ENCODE data around the gene SCFD1.
"Not testable (repeated sequence)": the region's sequence is repeated elsewhere in the genome, so short reads cannot be mapped to it uniquely, and the experiment has no call there.

Gene SCFD1

GRCh38 chr14:30603402-30603801 is 18.7 kb upstream of the SCFD1 start:
- TF ChIP-seq CTCF (IDR thresholded peaks at IDR 0.05; ENCODE audit: insufficient read depth, low read length, poor library complexity, severe bottlenecking) (no peak), EZH2phosphoT487 (conservative IDR thresholded peaks at IDR 0.05; ENCODE audit: low read length) (no peak)
- H3K4me2 ChIP-seq (ENCODE audit: low read depth, low read length, poor library complexity, severe bottlenecking) = no peak overlapping the region
- no peak overlapping the region for H3K9ac ChIP-seq (ENCODE audit: low read length)
- H2AFZ ChIP-seq (ENCODE audit: low read depth, low read length, severe bottlenecking) = no peak overlapping the region
- no peak overlapping the region for H3K4me3 ChIP-seq (ENCODE audit: insufficient read depth, low read length, poor library complexity, severe bottlenecking)
- H3K79me2 ChIP-seq (ENCODE audit: insufficient read depth, low read length) = 0 out of 2 replicates have a peak, but pooled peaks cover 3% of the 10 kb centered on the region
- peaks cover 17% of the 10 kb centered on the region; the same call in 1 of the 2 replicates for H3F3A ChIP-seq (ENCODE audit: insufficient read depth)
- H3K27me3 ChIP-seq (ENCODE audit: low read length) = no peaks in the 10 kb centered on the region
- H3K9me3 ChIP-seq (ENCODE audit: insufficient read depth, low read length) = no peaks in the 10 kb centered on the region
- no peaks in the 10 kb centered on the region for H3K9me2 ChIP-seq (replicated peaks; ENCODE audit: insufficient read depth, low read length)
- peaks cover 69% of the 10 kb centered on the region for H3K36me3 ChIP-seq (ENCODE audit: low read length)
- H4K20me1 ChIP-seq (ENCODE audit: low read depth, low read length) = no peaks in the 10 kb centered on the region
- no peak overlapping the region for H3K27ac ChIP-seq (ENCODE audit: low read depth, low read length)

GRCh38 chr14:30604696-30605095 is 17.4 kb upstream of the SCFD1 start:
- H2AFZ ChIP-seq (ENCODE audit: low read depth, low read length, severe bottlenecking); H3K9me2 ChIP-seq (replicated peaks; ENCODE audit: insufficient read depth, low read length); H3K9ac ChIP-seq (ENCODE audit: low read length); H3K4me2 ChIP-seq (ENCODE audit: low read depth, low read length, poor library complexity, severe bottlenecking); H3K79me2 ChIP-seq (ENCODE audit: insufficient read depth, low read length); H3K27ac ChIP-seq (ENCODE audit: low read depth, low read length); H4K20me1 ChIP-seq (ENCODE audit: low read depth, low read length); H3K27me3 ChIP-seq (ENCODE audit: low read length); H3K9me3 ChIP-seq (ENCODE audit: insufficient read depth, low read length); H3K4me3 ChIP-seq (ENCODE audit: insufficient read depth, low read length, poor library complexity, severe bottlenecking): not testable (repeated sequence)
- peaks cover 17% of the 10 kb centered on the region; the same call in 1 of the 2 replicates for H3F3A ChIP-seq (ENCODE audit: insufficient read depth)
- H3K36me3 ChIP-seq (ENCODE audit: low read length) = peaks cover 63% of the 10 kb centered on the region

- H3F3A ChIP-seq (ENCODE audit: insufficient read depth) = peaks cover 12% of the 10 kb centered on the region; the same call in 1 of the 2 replicates
- H3K4me3 ChIP-seq (ENCODE audit: insufficient read depth, low read length, poor library complexity, severe bottlenecking) = no peak overlapping the region
- no peaks in the 10 kb centered on the region for H4K20me1 ChIP-seq (ENCODE audit: low read depth, low read length)
- H3K36me3 ChIP-seq (ENCODE audit: low read length) = peaks cover 42% of the 10 kb centered on the region
- H3K9ac ChIP-seq (ENCODE audit: low read length) = no peak overlapping the region
- H3K27ac ChIP-seq (ENCODE audit: low read depth, low read length) = no peak overlapping the region
- H3K9me2 ChIP-seq (replicated peaks; ENCODE audit: insufficient read depth, low read length) = no peaks in the 10 kb centered on the region
- no peak for TF ChIP-seq CTCF (IDR thresholded peaks at IDR 0.05; ENCODE audit: insufficient read depth, low read length, poor library complexity, severe bottlenecking)
- no peak for TF ChIP-seq EZH2phosphoT487 (conservative IDR thresholded peaks at IDR 0.05; ENCODE audit: low read length)
- no peak overlapping the region for H2AFZ ChIP-seq (ENCODE audit: low read depth, low read length, severe bottlenecking)
- H3K27me3 ChIP-seq (ENCODE audit: low read length) = no peaks in the 10 kb centered on the region
- H3K9me3 ChIP-seq (ENCODE audit: insufficient read depth, low read length) = no peaks in the 10 kb centered on the region
- H3K79me2 ChIP-seq (ENCODE audit: insufficient read depth, low read length) = no peaks in the 10 kb centered on the region
- H3K4me2 ChIP-seq (ENCODE audit: low read depth, low read length, poor library complexity, severe bottlenecking) = no peak overlapping the region
These were observed 14.9 kb upstream of the SCFD1 start for GRCh38 chr14:30607156-30607780.

GRCh38 chr14:30608533-30609006 is 13.5 kb upstream of the SCFD1 start:
- Histone ChIP-seq H3K27ac (ENCODE audit: low read depth, low read length) (no peak overlapping the region), H3K9ac (ENCODE audit: low read length) (no peak overlapping the region), H3K79me2 (ENCODE audit: insufficient read depth, low read length) (no peaks in the 10 kb centered on the region), H3K9me2 (replicated peaks; ENCODE audit: insufficient read depth, low read length) (no peaks in the 10 kb centered on the region), H2AFZ (ENCODE audit: low read depth, low read length, severe bottlenecking) (no peak overlapping the region), H3K36me3 (ENCODE audit: low read length) (peaks cover 40% of the 10 kb centered on the region), H3F3A (ENCODE audit: insufficient read depth) (peaks cover 12% of the 10 kb centered on the region; the same call in 1 of the 2 replicates), H3K4me2 (ENCODE audit: low read depth, low read length, poor library complexity, severe bottlenecking) (no peak overlapping the region), H3K4me3 (ENCODE audit: insufficient read depth, low read length, poor library complexity, severe bottlenecking) (no peak overlapping the region), H3K9me3 (ENCODE audit: insufficient read depth, low read length) (no peaks in the 10 kb centered on the region), H3K27me3 (ENCODE audit: low read length) (no peaks in the 10 kb centered on the region), H4K20me1 (ENCODE audit: low read depth, low read length) (no peaks in the 10 kb centered on the region)
- TF ChIP-seq CTCF (IDR thresholded peaks at IDR 0.05; ENCODE audit: insufficient read depth, low read length, poor library complexity, severe bottlenecking) (no peak), EZH2phosphoT487 (conservative IDR thresholded peaks at IDR 0.05; ENCODE audit: low read length) (no peak)
